Kidney (tissue), 14 donors: Measurements from ENCODE around the gene PRICKLE2. TPM values are rescaled to one million over a fixed set of nuclear protein-coding genes. Genes with fewer than 3 reads are reported as not detected.

Experiments used
- DNase-seq, 5 donors: peaks; one replicate each; pipeline ENCODE4 v3.0.0-alpha.2; 2013 to 2020
- FAIRE-seq: peaks from 2 replicates; lab custom pipeline; 2012; peaks lifted over from hg19 to GRCh38; lab: Jason Lieb, UNC
- H3K27ac ChIP-seq, 2 donors: one replicate each; pipeline ENCODE4 v1.7.0; 2013; ENCODE audit warnings: low read depth in 2 of 2, low read length in 2 of 2, inconsistent platforms in 1 of 2
- H3K27me3 ChIP-seq: one replicate; pipeline ENCODE4 v1.7.1; 2013; ENCODE audit warnings: low read length, inconsistent platforms; ENCODE audit not compliant: control insufficient read depth, insufficient read depth
- H3K36me3 ChIP-seq, 3 donors: one replicate each; pipeline versions ENCODE4 v1.7.0 to v1.7.1; 2013; ENCODE audit warnings: low read length in 3 of 3, control low read depth in 1 of 3, inconsistent platforms in 1 of 3; ENCODE audit not compliant: insufficient read depth in 3 of 3, control insufficient read depth in 2 of 3
- H3K4me1 ChIP-seq, 3 donors: one replicate each; pipeline versions ENCODE4 v1.7.0 to v1.7.1; 2013; ENCODE audit warnings: low read length in 3 of 3, inconsistent platforms in 1 of 3, low read depth in 1 of 3; ENCODE audit not compliant: control insufficient read depth in 2 of 3, insufficient read depth in 2 of 3
- H3K4me3 ChIP-seq, 3 donors: one replicate each; pipeline versions ENCODE4 v1.7.0 to v1.8.1; 2013; ENCODE audit warnings: low read length in 3 of 3, control low read depth in 1 of 3, inconsistent platforms in 1 of 3
- H3K9ac ChIP-seq, 3 donors: one replicate each; pipeline versions ENCODE4 v1.7.0 to v1.7.1; 2013; ENCODE audit warnings: low read length in 3 of 3, control low read depth in 1 of 3, inconsistent platforms in 1 of 3
- H3K9me3 ChIP-seq, 3 donors: one replicate each; pipeline versions ENCODE4 v1.7.0 to v1.7.1; 2013; ENCODE audit warnings: low read length in 3 of 3, control low read depth in 1 of 3, inconsistent platforms in 1 of 3; ENCODE audit not compliant: control insufficient read depth in 2 of 3, insufficient read depth in 1 of 3
- CTCF ChIP-seq: IDR thresholded peaks from 3 replicates; pipeline ENCODE4 v1.5.1; 2012; ENCODE audit warnings: mild to moderate bottlenecking, moderate library complexity, borderline replicate concordance; ENCODE audit not compliant: insufficient read depth; ENCODE audit errors: extremely low read depth
- intact Hi-C: fragments of 100-400 bp; cut with DNase I; formaldehyde crosslinking; loops from one replicate; pipeline ENCODE4 v1.11.1; 2022
- polyA plus RNA-seq: library from polyadenylated mRNA; stranded (reverse); fragments of 350-450 nt; fragmentation: Illumina TruSeq; extraction: RNeasy Lipid Tissue Mini Kit (QIAGEN cat#74804); gene quantifications from one replicate; pipeline ENCODE4 v1.2.3, GENCODE V29; 2014; ENCODE audit warnings: low read depth, low replicate concordance; ENCODE audit not compliant: insufficient read depth
- total RNA-seq: library from RNA; stranded (reverse); fragmentation: NEBNext Ultra II Directional; extraction: Animal tissue kit (Norgen Biotek cat#: 25700); gene quantifications from one replicate; pipeline ENCODE4 v1.2.1, GENCODE V29; 2021
- donor health status: control.
- donor health status: control.
- donor health status: control.
- donor health status: control.
- donor health status: control.
- donor health status: DM: yes; HTN: yes; CAD: no.
- donor health status: Normal renal cell carcinoma (clear cell type).

PRICKLE2 gene
- total and polyA plus RNA-seq, 2 donors from 2014 or later = 3.5 to 22.9 TPM

- H3K36me3 ChIP-seq = peaks cover 0 to 10% (median 3%) of the 10 kb centered on the region in 3 donors
- DNase-seq (no peak), FAIRE-seq (no peak)
- no peak overlapping the region for H3K4me3 ChIP-seq
- H3K9ac ChIP-seq = no peak overlapping the region
- H3K9me3 ChIP-seq = no peaks in the 10 kb centered on the region
- no peak overlapping the region for H3K27ac ChIP-seq
- intact Hi-C loops = no loop called here
- no peak for TF ChIP-seq CTCF
- no peaks in the 10 kb centered on the region for H3K27me3 ChIP-seq
- H3K4me1 ChIP-seq = peaks cover 0 to 2% (median 0%) of the 10 kb centered on the region in 3 donors
Observed at GRCh38 chr3:64196236-64196929, 28.9 kb downstream of the PRICKLE2 start.

- TF ChIP-seq CTCF = no peak
- H3K36me3 ChIP-seq = peaks cover 0 to 10% (median 3%) of the 10 kb centered on the region in 3 donors
- no peaks in the 10 kb centered on the region for H3K27me3 ChIP-seq
- no peak for DNase-seq
- H3K9me3 ChIP-seq = no peaks in the 10 kb centered on the region
- no peak for FAIRE-seq
- H3K4me1 ChIP-seq = peaks cover 0 to 2% (median 0%) of the 10 kb centered on the region in 3 donors
- intact Hi-C loops = no loop called here
- H3K9ac ChIP-seq = no peak overlapping the region
- H3K4me3 ChIP-seq = no peak overlapping the region
- no peak overlapping the region for H3K27ac ChIP-seq
Observed at GRCh38 chr3:64195789-64196188, 29.5 kb downstream of the PRICKLE2 start.

GRCh38 chr3:64191822-64192221 is 33.4 kb downstream of the PRICKLE2 start:
- Histone ChIP-seq H3K27ac (no peak overlapping the region), H3K4me3 (no peak overlapping the region), H3K4me1 (peaks cover under 1 to 14% (median 9%) of the 10 kb centered on the region in 3 donors), H3K9ac (no peak overlapping the region), H3K27me3 (no peaks in the 10 kb centered on the region), H3K9me3 (no peaks in the 10 kb centered on the region), H3K36me3 (peaks cover 0 to 2% (median 0%) of the 10 kb centered on the region in 3 donors)
- TF ChIP-seq CTCF = no peak
- intact Hi-C loops = no loop called here
- DNase-seq = no peak
- no peak for FAIRE-seq
